Activated naive CD8-positive, alpha-beta T cell treated with anti-CD3 and anti-CD28 coated beads, Interleukin-2, amount 10 ng/mL, durations not matched to agents 7 days and 5 days (primary cell): ENCODE measurements around the gene ZFHX2. TPM values are rescaled to one million over a fixed set of nuclear protein-coding genes. Genes with fewer than 3 reads are reported as not detected.

Source experiments
- ATAC-seq: fragments of 150-1000 bp; cut with Tn5 transposase; one replicate; pipeline ENCODE4 v1.10.0; 2021; ENCODE audit warnings: low read depth, moderate library complexity
- POLR2A ChIA-PET: fragments of 350-600 bp; sonication (Branson Sonifier 250); formaldehyde crosslinking; loops from one replicate; lab custom pipeline; 2021; ENCODE audit warnings: antibody characterized with exemption; lab: Charles Lee
- DNase-seq: peaks from one replicate; pipeline ENCODE4 v3.0.0; 2021
- H3K27ac Mint-ChIP-seq: one replicate; pipeline ENCODE4 v1.8.0; 2022; ENCODE audit warnings: mild to moderate bottlenecking, mixed read lengths
- H3K27me3 Mint-ChIP-seq: one replicate; pipeline ENCODE4 v1.8.0; 2022; ENCODE audit warnings: mild to moderate bottlenecking, moderate library complexity, mixed read lengths
- H3K36me3 Mint-ChIP-seq: one replicate; pipeline ENCODE4 v1.8.0; 2021; ENCODE audit warnings: mild to moderate bottlenecking, mixed read lengths
- H3K4me1 Mint-ChIP-seq: one replicate; pipeline ENCODE4 v1.8.0; 2021; ENCODE audit warnings: mixed read lengths
- H3K4me3 Mint-ChIP-seq: one replicate; pipeline ENCODE4 v1.8.0; 2022; ENCODE audit warnings: mild to moderate bottlenecking, moderate library complexity, mixed read lengths
- H3K9me3 Mint-ChIP-seq: one replicate; pipeline ENCODE4 v1.8.0; 2021; ENCODE audit warnings: mixed read lengths
- total RNA-seq, 2 experiments: library from RNA; stranded (reverse); gene quantifications; one replicate each; pipeline ENCODE4 v1.2.3, GENCODE V29; 2021

Gene ZFHX2
- total RNA-seq, 2 experiments from 2014 or later: 0.75 to 1.4 TPM

DNA sequence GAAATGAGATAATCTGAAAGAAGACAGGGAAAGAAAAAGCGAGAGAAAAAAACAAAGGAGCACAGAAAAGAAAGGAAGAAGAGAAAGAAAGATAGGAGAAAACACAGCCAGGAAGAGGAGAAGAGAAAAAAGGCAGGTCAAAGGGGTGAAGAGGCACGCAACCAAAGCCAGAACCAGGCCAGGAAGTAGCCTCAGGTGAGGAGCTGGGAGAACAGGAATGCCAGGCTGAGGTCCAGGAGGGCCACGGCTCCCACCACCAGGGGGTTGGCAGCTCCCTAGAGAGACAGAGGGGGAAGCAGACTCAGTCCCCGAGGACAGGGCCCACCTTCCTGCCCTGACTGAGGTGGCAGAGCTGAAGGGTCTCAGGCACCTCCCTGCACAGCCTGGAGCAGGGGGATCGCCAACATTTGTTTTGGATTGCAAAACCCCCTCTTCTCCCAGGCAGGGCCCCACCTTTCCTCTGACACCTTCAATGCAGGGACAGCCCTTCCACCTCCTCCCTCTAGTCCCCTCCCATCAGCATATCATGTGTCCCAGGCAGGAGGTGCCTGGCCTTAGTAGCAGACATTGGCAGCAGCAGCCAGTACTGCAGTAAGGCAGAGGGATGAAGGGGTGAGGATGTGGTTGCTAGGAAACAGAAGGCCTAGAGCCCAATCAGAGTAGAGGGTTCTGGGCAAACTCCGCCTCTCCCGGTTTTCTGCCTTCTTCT, 18.0 kb upstream of the ZFHX2 start:
- DNase-seq (no peak), ATAC-seq (no peak)
- Mint-ChIP-seq H3K4me1 (peaks cover 36% of the 10 kb centered on the region), H3K27ac (no peak overlapping the region), H3K9me3 (no peaks in the 10 kb centered on the region), H3K4me3 (no peak overlapping the region), H3K36me3 (peaks cover 5% of the 10 kb centered on the region), H3K27me3 (peaks cover 2% of the 10 kb centered on the region)
- POLR2A ChIA-PET: interaction anchor here (2.1 kb wide), 1 partner anchor 95 kb away, joined by 4 read pairs; no protein-coding TSS in a partner anchor

DNA sequence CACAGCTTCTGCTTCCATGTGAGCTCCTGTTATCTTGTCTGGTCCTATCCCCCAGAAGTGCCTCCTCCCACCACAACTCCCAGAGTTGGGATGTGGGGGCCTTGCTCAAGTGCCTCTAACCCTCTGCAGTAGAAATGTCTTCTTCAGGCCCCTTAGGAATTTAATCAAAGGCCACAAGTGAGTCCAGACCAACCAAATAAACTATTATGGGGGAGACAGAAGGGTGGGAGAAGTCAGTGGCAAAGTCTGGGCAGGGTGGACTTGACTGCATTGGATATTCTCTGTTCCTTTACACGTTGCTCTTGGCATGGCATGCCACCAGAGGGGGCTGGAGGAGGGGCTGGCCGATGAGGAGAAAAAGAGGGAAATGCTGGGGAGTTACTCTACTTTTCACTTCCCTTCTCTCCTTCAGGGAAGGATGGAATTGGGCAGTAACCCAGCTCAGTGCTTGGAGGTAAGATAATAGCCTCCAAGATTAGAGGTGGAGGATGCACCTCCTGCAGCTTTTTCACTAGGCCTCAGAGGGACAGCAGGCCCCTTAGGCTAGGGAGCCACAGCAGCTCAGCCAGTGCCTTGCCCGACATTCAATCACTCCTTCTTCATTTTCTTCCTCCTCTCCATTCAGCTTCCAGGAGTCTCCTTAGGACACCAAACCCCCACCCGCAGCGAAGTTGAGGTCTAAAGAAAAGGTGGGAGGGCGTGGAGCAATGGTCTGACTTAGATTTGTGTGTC, 17.2 kb upstream of the ZFHX2 start:
- peaks cover 9% of the 10 kb centered on the region for H3K36me3 Mint-ChIP-seq
- DNase-seq (no peak), ATAC-seq (no peak)
- POLR2A ChIA-PET: interaction anchor here (2.1 to 2.5 kb wide), 3 partner anchors 11 to 94 kb away, joined by 4 to 15 read pairs (median 10); partner anchors contain the start of gene THTPA
- peaks cover 35% of the 10 kb centered on the region for H3K4me1 Mint-ChIP-seq
- peak overlapping the region; percentile 99 for H3K27ac Mint-ChIP-seq
- peaks cover 2% of the 10 kb centered on the region for H3K27me3 Mint-ChIP-seq
- no peaks in the 10 kb centered on the region for H3K9me3 Mint-ChIP-seq
- H3K4me3 Mint-ChIP-seq: peak overlapping the region; percentile 100

DNA sequence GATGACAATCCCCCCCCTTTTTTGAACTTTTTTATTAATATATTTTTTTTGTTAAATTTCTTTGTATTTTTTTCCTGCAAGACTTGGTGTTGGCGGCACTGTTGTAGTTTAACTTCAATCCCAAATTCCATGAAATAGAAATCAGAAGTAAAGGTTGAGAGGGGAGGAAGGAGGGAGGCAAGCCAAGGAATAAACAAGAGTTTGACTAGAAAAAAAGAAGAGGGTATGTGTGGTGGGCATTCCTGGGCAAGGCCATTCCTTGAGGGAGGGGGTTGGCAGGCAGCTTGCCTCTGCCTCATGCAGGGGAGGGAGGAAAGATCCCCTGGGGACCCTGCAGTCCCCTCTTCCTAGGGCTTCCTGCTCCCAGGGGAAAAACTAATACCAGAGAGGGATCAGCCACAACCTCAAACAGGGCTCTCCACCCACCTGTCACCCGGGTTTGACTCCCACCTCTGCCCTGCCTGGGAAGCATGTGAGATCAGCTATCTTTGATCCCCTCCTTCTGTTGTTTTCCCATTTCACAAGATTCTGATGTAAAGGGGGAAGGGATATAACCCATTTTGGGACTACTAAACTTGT, 16.5 kb upstream of the ZFHX2 start:
- no peak for DNase-seq
- no peak for ATAC-seq
- peaks cover 2% of the 10 kb centered on the region for H3K27me3 Mint-ChIP-seq
- peak overlapping the region; percentile 99 for H3K27ac Mint-ChIP-seq
- peaks cover 9% of the 10 kb centered on the region for H3K36me3 Mint-ChIP-seq
- peaks cover 34% of the 10 kb centered on the region for H3K4me1 Mint-ChIP-seq
- H3K9me3 Mint-ChIP-seq: no peaks in the 10 kb centered on the region
- peak overlapping the region; percentile 100 for H3K4me3 Mint-ChIP-seq
- POLR2A ChIA-PET: interaction anchor here (0.9 to 2.5 kb wide), 9 partner anchors 11 to 99 kb away, joined by 3 to 15 read pairs (median 4); partner anchors contain the start of genes NGDN and THTPA

- Mint-ChIP-seq H3K9me3 (no peaks in the 10 kb centered on the region), H3K27ac (peak within 1 kb of the TSS; percentile 99), H3K36me3 (peaks cover 12% of the 10 kb centered on the region), H3K27me3 (peaks cover 2% of the 10 kb centered on the region), H3K4me3 (peak within 1 kb of the TSS; percentile 100), H3K4me1 (peaks cover 30% of the 10 kb centered on the region)
- DNase-seq (peak; percentile 88), ATAC-seq (peak; percentile 96)
- POLR2A ChIA-PET: interaction anchor here (0.8 to 2.5 kb wide), 11 partner anchors 8 to 98 kb away, joined by 3 to 15 read pairs (median 3); partner anchors contain the start of genes NGDN and THTPA
Observed at GRCh38 chr14:23567186-23568020, 15.8 kb upstream of the ZFHX2 start, which contains the start of gene AP1G2. TSS of gene AP1G2 (minus strand) at chr14:23567791. CDS start at chr14:23567314, 477 bp downstream.

DNA sequence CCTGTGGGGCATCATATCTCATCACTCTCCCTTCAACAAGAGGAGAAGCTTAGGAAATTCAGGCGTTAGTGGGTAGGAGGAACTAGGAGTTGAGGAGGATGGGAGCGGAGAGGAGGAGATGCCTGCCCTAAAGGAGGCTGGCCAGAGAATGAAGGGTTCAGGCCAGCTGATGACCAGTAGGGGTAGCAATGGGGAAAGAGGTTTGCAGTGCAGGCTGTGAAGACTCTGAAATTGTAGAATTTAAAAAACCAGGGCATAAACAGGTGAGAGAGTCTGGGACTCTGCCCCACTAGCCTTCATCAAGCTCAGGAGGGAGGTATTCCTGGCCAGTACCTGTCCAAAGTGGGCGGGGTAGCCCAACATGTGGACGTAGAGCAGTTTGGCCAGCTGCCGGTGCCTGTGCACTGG, 15.2 kb upstream of the ZFHX2 start:
- ATAC-seq: no peak
- Mint-ChIP-seq H3K4me3 (peak overlapping the region; percentile 100), H3K27ac (peak overlapping the region; percentile 86), H3K4me1 (peaks cover 26% of the 10 kb centered on the region), H3K9me3 (no peaks in the 10 kb centered on the region), H3K27me3 (no peaks in the 10 kb centered on the region), H3K36me3 (peaks cover 13% of the 10 kb centered on the region)
- POLR2A ChIA-PET: interaction anchor here (0.8 to 2.5 kb wide), 10 partner anchors 7 to 97 kb away, joined by 3 to 15 read pairs (median 3); partner anchors contain the start of genes NGDN and THTPA
- DNase-seq: no peak

GRCh38 chr14:23566112-23566777, 14.7 kb upstream of the ZFHX2 start:
- H3K27me3 Mint-ChIP-seq: no peaks in the 10 kb centered on the region
- no peaks in the 10 kb centered on the region for H3K9me3 Mint-ChIP-seq
- H3K36me3 Mint-ChIP-seq: peaks cover 17% of the 10 kb centered on the region
- peak overlapping the region; percentile 86 for H3K27ac Mint-ChIP-seq
- DNase-seq: no peak
- POLR2A ChIA-PET: interaction anchor here (1.2 to 2.5 kb wide), 4 partner anchors 9 to 44 kb away, joined by 3 to 15 read pairs (median 8); partner anchors contain the start of gene THTPA
- ATAC-seq: no peak
- H3K4me1 Mint-ChIP-seq: peaks cover 26% of the 10 kb centered on the region
- peak overlapping the region; percentile 100 for H3K4me3 Mint-ChIP-seq

DNA sequence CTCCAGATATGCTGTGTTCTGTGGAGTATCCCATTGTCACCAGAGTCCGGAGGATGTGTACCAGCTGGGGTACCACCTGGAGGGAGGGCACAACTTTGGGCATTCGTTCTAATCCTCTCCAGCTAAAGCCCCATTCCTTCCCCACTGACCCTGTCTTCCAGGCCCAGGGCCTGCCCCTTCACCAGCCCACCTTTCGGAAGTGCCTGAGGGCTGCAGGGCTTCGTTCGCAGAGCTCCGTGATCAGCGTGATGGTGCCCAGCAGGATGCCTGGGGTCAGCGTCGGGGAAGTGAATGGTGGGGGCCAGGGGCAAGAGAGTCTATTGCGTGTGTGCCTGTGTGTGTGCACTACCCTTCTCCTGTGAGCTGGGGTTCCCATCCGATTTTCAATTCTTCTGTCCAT, 14.1 kb upstream of the ZFHX2 start:
- Mint-ChIP-seq H3K4me3 (no peak overlapping the region), H3K27me3 (no peaks in the 10 kb centered on the region), H3K9me3 (no peaks in the 10 kb centered on the region), H3K36me3 (peaks cover 21% of the 10 kb centered on the region), H3K27ac (no peak overlapping the region), H3K4me1 (peaks cover 27% of the 10 kb centered on the region)
- POLR2A ChIA-PET: no interaction called here
- no peak for DNase-seq
- ATAC-seq: no peak

DNA sequence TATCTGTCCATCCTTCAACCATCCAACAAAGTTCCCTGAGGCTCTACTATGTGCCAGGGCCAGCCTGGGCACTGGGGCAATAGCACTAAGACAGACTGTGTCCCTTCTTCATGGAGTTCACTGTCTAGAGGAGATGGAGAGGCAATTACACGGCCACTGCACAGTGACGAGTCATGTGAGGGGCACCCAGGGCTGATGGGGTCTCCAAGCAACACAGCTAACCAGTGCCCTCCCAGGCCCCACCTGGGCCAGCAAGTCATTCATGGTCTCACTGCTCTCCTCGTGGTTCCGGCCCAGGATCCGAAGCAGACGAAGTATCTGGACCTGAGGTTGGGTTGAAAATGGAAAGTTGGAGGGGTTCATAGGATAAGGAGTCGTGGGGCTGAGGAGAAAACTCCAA, 13.3 kb upstream of the ZFHX2 start:
- no peak overlapping the region for H3K4me3 Mint-ChIP-seq
- no peaks in the 10 kb centered on the region for H3K27me3 Mint-ChIP-seq
- no peaks in the 10 kb centered on the region for H3K9me3 Mint-ChIP-seq
- peaks cover 29% of the 10 kb centered on the region for H3K4me1 Mint-ChIP-seq
- POLR2A ChIA-PET: no interaction called here
- no peak overlapping the region for H3K27ac Mint-ChIP-seq
- DNase-seq (no peak), ATAC-seq (no peak)
- H3K36me3 Mint-ChIP-seq: peaks cover 26% of the 10 kb centered on the region

GRCh38 chr14:23564181-23564812, 12.7 kb upstream of the ZFHX2 start:
- ATAC-seq: no peak
- no peak overlapping the region for H3K27ac Mint-ChIP-seq
- H3K36me3 Mint-ChIP-seq: peaks cover 26% of the 10 kb centered on the region
- DNase-seq: no peak
- H3K27me3 Mint-ChIP-seq: no peaks in the 10 kb centered on the region
- POLR2A ChIA-PET: interaction anchor here (1.4 kb wide), 1 partner anchor 85 kb away, joined by 7 read pairs; no protein-coding TSS in a partner anchor
- peaks cover 31% of the 10 kb centered on the region for H3K4me1 Mint-ChIP-seq
- no peak overlapping the region for H3K4me3 Mint-ChIP-seq
- H3K9me3 Mint-ChIP-seq: no peaks in the 10 kb centered on the region

DNA sequence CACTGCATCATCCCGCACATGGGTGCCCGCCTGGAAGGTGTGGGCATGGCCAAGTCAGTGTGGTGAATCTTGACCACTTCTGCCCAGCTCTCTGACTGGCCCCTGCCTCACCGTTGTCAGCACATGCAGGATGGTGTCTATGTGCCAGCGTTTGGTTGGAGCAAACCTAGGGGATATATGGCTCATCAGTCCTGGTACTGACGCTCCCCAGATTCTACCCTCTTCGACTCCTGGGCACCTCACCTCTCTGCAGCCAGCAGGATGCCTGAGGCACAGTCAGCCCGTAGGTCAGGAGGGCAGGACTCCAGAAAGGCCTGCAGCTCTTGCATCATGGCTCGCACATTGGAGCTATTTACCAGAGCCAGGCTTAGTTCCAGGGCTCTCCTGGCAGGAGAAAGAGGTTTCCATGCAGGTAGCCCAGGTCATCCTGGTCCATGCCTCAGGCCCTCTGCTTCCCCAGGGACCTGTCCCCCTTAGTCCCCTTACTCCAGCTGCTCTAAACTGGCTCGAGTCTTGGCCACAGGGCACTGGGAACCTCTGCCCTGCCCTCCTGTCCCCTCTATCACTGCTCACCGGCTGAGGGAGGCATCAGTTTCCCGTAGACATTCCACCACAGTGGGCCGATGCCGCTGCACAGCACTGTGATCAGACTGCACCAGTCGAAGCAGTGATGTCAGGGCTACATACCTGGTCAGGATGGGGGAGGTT, 12.1 kb upstream of the ZFHX2 start:
- no peak for DNase-seq
- H3K27me3 Mint-ChIP-seq: no peaks in the 10 kb centered on the region
- H3K36me3 Mint-ChIP-seq: peaks cover 26% of the 10 kb centered on the region
- POLR2A ChIA-PET: interaction anchor here (1.4 kb wide), 1 partner anchor 85 kb away, joined by 7 read pairs; no protein-coding TSS in a partner anchor
- H3K27ac Mint-ChIP-seq: no peak overlapping the region
- H3K9me3 Mint-ChIP-seq: no peaks in the 10 kb centered on the region
- ATAC-seq: no peak
- H3K4me1 Mint-ChIP-seq: peaks cover 27% of the 10 kb centered on the region
- H3K4me3 Mint-ChIP-seq: no peak overlapping the region

- no peak for ATAC-seq
- H3K9me3 Mint-ChIP-seq: no peaks in the 10 kb centered on the region
- H3K27ac Mint-ChIP-seq: peak overlapping the region; percentile 24
- H3K27me3 Mint-ChIP-seq: no peaks in the 10 kb centered on the region
- peaks cover 24% of the 10 kb centered on the region for H3K4me1 Mint-ChIP-seq
- DNase-seq: no peak
- POLR2A ChIA-PET: interaction anchor here (1.4 kb wide), 1 partner anchor 84 kb away, joined by 7 read pairs; no protein-coding TSS in a partner anchor
- peaks cover 26% of the 10 kb centered on the region for H3K36me3 Mint-ChIP-seq
- H3K4me3 Mint-ChIP-seq: no peak overlapping the region
Observed at GRCh38 chr14:23562822-23563472, 11.4 kb upstream of the ZFHX2 start.
